ENCODE measurements around the gene TFCP2L1. TPM values are rescaled to one million over a fixed set of nuclear protein-coding genes. Genes with fewer than 3 reads are reported as not detected.

TFCP2L1 gene
- total RNA-seq, 4 donors from 2014 or later, result 0.20 to 0.63 (median 0.41) TPM

GRCh38 chr2:121182520-121182919, 102.5 kb downstream of the TFCP2L1 start:
- WGBS, 2 donors, result 82 to 89% methylated on average over 4 of the region's 4 CpGs
- H3K36me3 ChIP-seq, result no peaks in the 10 kb centered on the region
- H3K4me3 ChIP-seq, result no peak overlapping the region
- H3K9me3 ChIP-seq, result no peaks in the 10 kb centered on the region
- TF ChIP-seq EP300 (IDR thresholded peaks at IDR 0.05) (no peak), POLR2A (IDR thresholded peaks at IDR 0.05) (no peak)
- TF ChIP-seq, protein P1, sequence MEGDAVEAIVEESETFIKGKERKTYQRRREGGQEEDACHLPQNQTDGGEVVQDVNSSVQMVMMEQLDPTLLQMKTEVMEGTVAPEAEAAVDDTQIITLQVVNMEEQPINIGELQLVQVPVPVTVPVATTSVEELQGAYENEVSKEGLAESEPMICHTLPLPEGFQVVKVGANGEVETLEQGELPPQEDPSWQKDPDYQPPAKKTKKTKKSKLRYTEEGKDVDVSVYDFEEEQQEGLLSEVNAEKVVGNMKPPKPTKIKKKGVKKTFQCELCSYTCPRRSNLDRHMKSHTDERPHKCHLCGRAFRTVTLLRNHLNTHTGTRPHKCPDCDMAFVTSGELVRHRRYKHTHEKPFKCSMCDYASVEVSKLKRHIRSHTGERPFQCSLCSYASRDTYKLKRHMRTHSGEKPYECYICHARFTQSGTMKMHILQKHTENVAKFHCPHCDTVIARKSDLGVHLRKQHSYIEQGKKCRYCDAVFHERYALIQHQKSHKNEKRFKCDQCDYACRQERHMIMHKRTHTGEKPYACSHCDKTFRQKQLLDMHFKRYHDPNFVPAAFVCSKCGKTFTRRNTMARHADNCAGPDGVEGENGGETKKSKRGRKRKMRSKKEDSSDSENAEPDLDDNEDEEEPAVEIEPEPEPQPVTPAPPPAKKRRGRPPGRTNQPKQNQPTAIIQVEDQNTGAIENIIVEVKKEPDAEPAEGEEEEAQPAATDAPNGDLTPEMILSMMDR (IDR thresholded peaks at IDR 0.05), result no peak
- no peak for DNase-seq (ENCODE audit: low spot score in 2 of 2)
- H3K4me1 ChIP-seq, result no peaks in the 10 kb centered on the region
- H3K27ac ChIP-seq, result no peak overlapping the region
- no peaks in the 10 kb centered on the region for H3K27me3 ChIP-seq

GRCh38 chr2:121179467-121179866, 105.5 kb downstream of the TFCP2L1 start:
- H3K36me3 ChIP-seq, result no peaks in the 10 kb centered on the region
- H3K27ac ChIP-seq, result no peak overlapping the region
- no peaks in the 10 kb centered on the region for H3K9me3 ChIP-seq
- WGBS, 2 donors, result 89 to 93% methylated on average over 10 of the region's 10 CpGs
- H3K4me1 ChIP-seq, result no peaks in the 10 kb centered on the region
- no peaks in the 10 kb centered on the region for H3K27me3 ChIP-seq
- no peak for DNase-seq (ENCODE audit: low spot score in 2 of 2)
- TF ChIP-seq, protein P1 (IDR thresholded peaks at IDR 0.05), result no peak
- no peak for TF ChIP-seq EP300 (IDR thresholded peaks at IDR 0.05)
- no peak for TF ChIP-seq POLR2A (IDR thresholded peaks at IDR 0.05)
- no peak overlapping the region for H3K4me3 ChIP-seq

- 90% methylated on average over 11 of the region's 11 CpGs for WGBS, 2 donors
- Histone ChIP-seq H3K27me3 (no peaks in the 10 kb centered on the region), H3K4me3 (no peak overlapping the region), H3K27ac (no peak overlapping the region), H3K9me3 (no peaks in the 10 kb centered on the region), H3K4me1 (no peaks in the 10 kb centered on the region), H3K36me3 (no peaks in the 10 kb centered on the region)
- no peak for DNase-seq (ENCODE audit: low spot score in 2 of 2)
- TF ChIP-seq, protein P1 (IDR thresholded peaks at IDR 0.05), result no peak
- TF ChIP-seq EP300 (IDR thresholded peaks at IDR 0.05), result no peak
Observed at GRCh38 chr2:121178730-121179129, 106.3 kb downstream of the TFCP2L1 start.

DNA sequence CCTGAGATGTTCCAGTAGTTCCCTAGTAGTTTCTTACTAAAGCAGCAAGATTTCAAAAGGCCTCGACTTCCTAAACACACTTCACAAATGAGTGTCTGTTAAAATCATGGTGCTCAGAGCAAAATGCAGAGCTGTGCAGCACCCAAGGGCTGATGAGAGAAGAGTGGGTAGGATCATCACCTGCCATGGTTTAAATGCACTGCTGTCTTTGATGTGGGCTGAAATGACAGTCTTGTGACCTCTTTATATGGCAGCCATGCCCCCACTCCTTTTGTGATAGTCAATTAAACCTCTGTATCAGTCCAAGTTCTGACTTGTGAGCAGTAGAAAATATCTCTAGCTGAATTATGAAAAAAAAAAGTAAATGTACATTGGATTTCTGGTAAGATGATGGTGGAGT, 107.1 kb downstream of the TFCP2L1 start:
- TF ChIP-seq, protein P1 (IDR thresholded peaks at IDR 0.05), result no peak
- no peak for TF ChIP-seq POLR2A (IDR thresholded peaks at IDR 0.05)
- TF ChIP-seq EP300 (IDR thresholded peaks at IDR 0.05), result no peak
- Histone ChIP-seq H3K4me1 (no peaks in the 10 kb centered on the region), H3K27ac (no peak overlapping the region), H3K9me3 (no peaks in the 10 kb centered on the region), H3K27me3 (no peaks in the 10 kb centered on the region), H3K4me3 (no peak overlapping the region), H3K36me3 (no peaks in the 10 kb centered on the region)
- WGBS, 2 donors, result 67 to 71% methylated on average over 1 of the region's 1 CpG
- DNase-seq (ENCODE audit: low spot score in 2 of 2), result no peak

GRCh38 chr2:121175326-121175725, 109.7 kb downstream of the TFCP2L1 start:
- Histone ChIP-seq H3K27me3 (no peaks in the 10 kb centered on the region), H3K4me1 (no peaks in the 10 kb centered on the region), H3K4me3 (no peak overlapping the region), H3K36me3 (no peaks in the 10 kb centered on the region), H3K9me3 (peaks cover 0 to 12% (median 3%) of the 10 kb centered on the region in 4 donors), H3K27ac (no peak overlapping the region)
- no peak for DNase-seq (ENCODE audit: low spot score in 2 of 2)
- WGBS, 2 donors, result 77 to 84% methylated on average over 10 of the region's 10 CpGs
- TF ChIP-seq POLR2A (IDR thresholded peaks at IDR 0.05) (no peak), EP300 (IDR thresholded peaks at IDR 0.05) (no peak)
- TF ChIP-seq, protein P1 (IDR thresholded peaks at IDR 0.05), result no peak
